HCT116 (cell line): ENCODE measurements around the gene ZNF692. TPM values are rescaled to one million over a fixed set of nuclear protein-coding genes. Genes with fewer than 3 reads are reported as not detected.

Source experiments
- ATAC-seq: fragments of 200-7000 bp; cut with Tn5 transposase; 2 replicates; pipeline ENCODE4 v1.9.1; 2020; ENCODE audit warnings: mild to moderate bottlenecking, moderate library complexity
- BruUV-seq: library from RNA; stranded (reverse); fragments of 400-500 nt; replicated peaks from 2 replicates; lab custom pipeline; 2021; lab: Mats Ljungman, UMichigan
- CTCF ChIA-PET: fragments of 300-600 bp; sonication (Branson Sonifier 250); formaldehyde crosslinking; loops from one replicate; lab custom pipeline; 2021; ENCODE audit warnings: antibody characterized with exemption; lab: Charles Lee
- POLR2A ChIA-PET: fragments of 300-600, 350-600 bp; sonication (Branson Sonifier 250); formaldehyde crosslinking; loops from one replicate; lab custom pipeline; 2021; ENCODE audit warnings: antibody characterized with exemption; lab: Charles Lee
- RAD21 ChIA-PET, 2 experiments: fragments of 300-600 bp; sonication (Branson Sonifier 250); formaldehyde crosslinking; loops; one replicate each; lab custom pipeline; 2023; ENCODE audit warnings: low total read pairs in 2 of 2; ENCODE audit not compliant: uncharacterized antibody in 2 of 2, unreplicated experiment in 2 of 2, low non-redundant PET in 1 of 2; lab: Charles Lee
- DNase-seq: peaks from one replicate; pipeline ENCODE4 v3.0.0-alpha.2; 2010; ENCODE audit warnings: low read depth, low spot score
- H2AFZ ChIP-seq: fragments of 200-600 bp; shearing (Covaris generic), sonication (generic); 2 replicates; pipeline ENCODE4 v1.6.1; 2017; ENCODE audit warnings: low read depth, mixed run types, mixed read lengths, antibody characterized with exemption, low read length; ENCODE audit not compliant: poor library complexity, severe bottlenecking
- H3K27ac ChIP-seq: 2 replicates; pipeline ENCODE4 v1.5.1; 2012; ENCODE audit warnings: low read depth, low read length
- H3K27me3 ChIP-seq: fragments of 200-600 bp; sonication (generic); 2 replicates; pipeline ENCODE4 v1.6.1; 2016; ENCODE audit warnings: mixed run types, low read length, mixed read lengths; ENCODE audit not compliant: insufficient read depth
- H3K36me3 ChIP-seq, 2 experiments: fragments of 200-500 bp in 1 of 2; fragments of 200-600 bp in 1 of 2; sonication (Bioruptor generic) in 1 of 2; sonication (generic) in 1 of 2; 2 replicates each; pipeline versions ENCODE4 v1.5.1 to v1.6.1; 2014 to 2016; ENCODE audit warnings: low read length in 2 of 2, inconsistent platforms in 1 of 2, mixed read lengths in 1 of 2, mixed run types in 1 of 2; ENCODE audit not compliant: insufficient read depth in 2 of 2, control insufficient read depth in 1 of 2
- H3K4me1 ChIP-seq, 2 experiments: fragments of 200-600 bp in 1 of 2; sonication (generic) in 1 of 2; 2 replicates each; pipeline versions ENCODE4 v1.5.1 to v1.6.1; 2012 to 2017; ENCODE audit warnings: low read length in 2 of 2, inconsistent platforms in 1 of 2, mild to moderate bottlenecking in 1 of 2, mixed read lengths in 1 of 2, mixed run types in 1 of 2, moderate library complexity in 1 of 2; ENCODE audit not compliant: insufficient read depth in 2 of 2, control insufficient read depth in 1 of 2
- H3K4me2 ChIP-seq: fragments of 200-600 bp; sonication (generic); 2 replicates; pipeline ENCODE4 v1.6.1; 2017; ENCODE audit warnings: mixed run types, low read length, mixed read lengths
- H3K4me3 ChIP-seq, 2 experiments: fragments of 200-600 bp in 1 of 2; sonication (generic) in 1 of 2; replicated peaks in 1 of 2; 2 replicates each; pipeline ENCODE4 v1.5.1; 2011 to 2016; ENCODE audit warnings: low read length in 2 of 2, control low read depth in 1 of 2, low read depth in 1 of 2, mild to moderate bottlenecking in 1 of 2, mixed read lengths in 1 of 2, mixed run types in 1 of 2
- H3K79me2 ChIP-seq: fragments of 200-600 bp; sonication (generic); 2 replicates; pipeline ENCODE4 v1.6.1; 2017; ENCODE audit warnings: mild to moderate bottlenecking, mixed run types, low read length, moderate library complexity, mixed read lengths; ENCODE audit not compliant: insufficient read depth
- H3K9ac ChIP-seq: fragments of 200-600 bp; sonication (generic); 2 replicates; pipeline ENCODE4 v1.6.1; 2016; ENCODE audit warnings: low read length, mixed read lengths
- H3K9me2 ChIP-seq: fragments of 200-600 bp; sonication (generic), shearing (Covaris generic); 2 replicates; pipeline ENCODE4 v1.6.1; 2017; ENCODE audit warnings: mixed run types, mild to moderate bottlenecking, moderate library complexity; ENCODE audit not compliant: insufficient read depth
- H3K9me3 ChIP-seq, 2 experiments: fragments of 200-500 bp in 1 of 2; fragments of 200-600 bp in 1 of 2; sonication (Bioruptor generic) in 1 of 2; sonication (generic) in 1 of 2; 2 replicates each; pipeline ENCODE4 v1.6.1; 2014 to 2017; ENCODE audit warnings: low read length in 2 of 2, mixed read lengths in 2 of 2, inconsistent platforms in 1 of 2, low read depth in 1 of 2, mild to moderate bottlenecking in 1 of 2, mixed run types in 1 of 2, moderate library complexity in 1 of 2; ENCODE audit not compliant: control insufficient read depth in 1 of 2, insufficient read depth in 1 of 2
- H4K20me1 ChIP-seq: fragments of 200-600 bp; sonication (generic), shearing (Covaris generic); 2 replicates; pipeline ENCODE4 v1.6.1; 2017; ENCODE audit warnings: mixed run types, mild to moderate bottlenecking, moderate library complexity; ENCODE audit not compliant: insufficient read depth
- RAD21 ChIP-seq: IDR thresholded peaks from 2 replicates; pipeline ENCODE4 v1.6.1; 2012; ENCODE audit warnings: low read depth, mild to moderate bottlenecking
- YY1 ChIP-seq: IDR thresholded peaks from 2 replicates; pipeline ENCODE4 v1.6.1; 2011; ENCODE audit warnings: low read length, low read depth, moderate library complexity, mild to moderate bottlenecking; ENCODE audit not compliant: insufficient replicate concordance; ENCODE audit errors: extremely low read depth
- intact Hi-C: fragments of 100-400 bp; cut with micrococcal nuclease; formaldehyde crosslinking; loops from 2 replicates; pipeline ENCODE4 v1.10.0; 2022
- total RNA-seq: library from RNA; stranded (reverse); gene quantifications from one replicate; pipeline ENCODE4 v1.2.1, GENCODE V29; 2021; ENCODE audit not compliant: unreplicated experiment

ZNF692 gene
- total RNA-seq, 1 experiment from 2014 or later, result 76.2 TPM

GRCh38 chr1:248813546-248813945 is 45.3 kb downstream of the ZNF692 start:
- Histone ChIP-seq H3K4me1 (no peaks in the 10 kb centered on the region), H3K27ac (no peak overlapping the region), H3K79me2 (no peaks in the 10 kb centered on the region; the same call in 1 of the 2 replicates), H3K27me3 (no peaks in the 10 kb centered on the region), H3K9me2 (no peaks in the 10 kb centered on the region), H3K4me3 (no peak overlapping the region), H3K9me3 (no peaks in the 10 kb centered on the region), H3K4me2 (no peak overlapping the region), H3K9ac (no peak overlapping the region), H2AFZ (no peak overlapping the region), H3K36me3 (peaks cover 6 to 26% of the 10 kb centered on the region in 2 experiments; a peak in 3 of 4 replicates), H4K20me1 (no peaks in the 10 kb centered on the region)
- no TSS peak for BruUV-seq
- intact Hi-C loops, result no loop called here
- TF ChIP-seq RAD21, result no peak
- ChIA-PET RAD21 (no interaction called here), POLR2A (no interaction called here), CTCF (no interaction called here)
- ATAC-seq, result no peak
- DNase-seq, result no peak

GRCh38 chr1:248812736-248813425 is 46.0 kb downstream of the ZNF692 start:
- Histone ChIP-seq H3K9me3 (no peaks in the 10 kb centered on the region), H3K4me1 (no peaks in the 10 kb centered on the region), H3K9me2 (no peaks in the 10 kb centered on the region), H2AFZ (no peak overlapping the region), H3K4me2 (no peak overlapping the region), H3K4me3 (no peak overlapping the region), H3K36me3 (peaks cover 6 to 26% of the 10 kb centered on the region in 2 experiments; a peak in 3 of 4 replicates), H3K27me3 (no peaks in the 10 kb centered on the region), H3K9ac (no peak overlapping the region), H4K20me1 (no peaks in the 10 kb centered on the region), H3K79me2 (no peaks in the 10 kb centered on the region; the same call in 1 of the 2 replicates), H3K27ac (no peak overlapping the region)
- intact Hi-C loops, result no loop called here
- POLR2A ChIA-PET, result no interaction called here
- DNase-seq (no peak), ATAC-seq (no peak)
- no peak for TF ChIP-seq YY1
- CTCF ChIA-PET, result no interaction called here
- RAD21 ChIA-PET, result no interaction called here
- no TSS peak for BruUV-seq
